Right ventricle myocardium inferior (tissue), 1 donor: ENCODE results near the gene ACAN. TPM values are rescaled to one million over a fixed set of nuclear protein-coding genes. Genes with fewer than 3 reads are reported as not detected.
"Not testable (repeated sequence)": the region's sequence is repeated elsewhere in the genome, so short reads cannot be mapped to it uniquely, and the experiment has no call there.

Experiments used
- ATAC-seq: fragments of 200-7000 bp; cut with Tn5 transposase; one replicate; pipeline ENCODE4 v1.9.1; 2020; ENCODE audit warnings: mild to moderate bottlenecking, moderate library complexity
- DNase-seq: peaks from one replicate; pipeline ENCODE4 v3.0.0; 2021; ENCODE audit errors: missing footprints
- intact Hi-C: fragments of 100-400 bp; cut with DNase I; formaldehyde crosslinking; loops from one replicate; pipeline ENCODE4 v1.11.0; 2022
- total RNA-seq: library from RNA; stranded (reverse); fragmentation: NEBNext Ultra II Directional; extraction: Animal tissue kit (Norgen Biotek cat#: 25700); gene quantifications from one replicate; pipeline ENCODE4 v1.2.1, GENCODE V29; 2021
- donor health status: DM: no; HTN: yes; CAD: no; lungs with severe emphysema.

ACAN gene
- total RNA-seq, 1 donor from 2014 or later, result not detected

GRCh38 chr15:88906551-88906950, 103.3 kb downstream of the ACAN start:
- ATAC-seq (no peak), DNase-seq (no peak)
- intact Hi-C loops, result no loop called here

DNA sequence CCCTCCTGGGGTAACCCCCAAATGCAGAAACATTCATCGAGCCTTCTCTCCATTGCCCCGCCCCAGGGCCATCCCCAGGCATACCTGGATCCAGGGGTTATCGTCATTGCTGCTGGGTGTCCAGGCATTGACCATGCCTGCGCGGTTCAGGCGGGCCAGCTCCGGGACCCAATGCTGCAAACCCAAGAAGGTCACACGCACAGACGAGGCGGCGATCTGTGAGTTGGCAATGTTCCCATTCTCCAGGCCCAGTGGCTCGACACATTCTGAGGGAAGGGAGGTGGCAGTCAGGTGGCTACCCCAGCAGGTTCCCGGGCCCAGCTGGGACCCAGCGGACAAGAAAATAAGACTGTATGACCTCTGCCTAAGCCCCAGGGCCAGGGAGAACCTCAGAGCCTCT, 103.9 kb downstream of the ACAN start:
- DNase-seq, result no peak
- ATAC-seq, result no peak
- intact Hi-C loops, result no loop called here

DNA sequence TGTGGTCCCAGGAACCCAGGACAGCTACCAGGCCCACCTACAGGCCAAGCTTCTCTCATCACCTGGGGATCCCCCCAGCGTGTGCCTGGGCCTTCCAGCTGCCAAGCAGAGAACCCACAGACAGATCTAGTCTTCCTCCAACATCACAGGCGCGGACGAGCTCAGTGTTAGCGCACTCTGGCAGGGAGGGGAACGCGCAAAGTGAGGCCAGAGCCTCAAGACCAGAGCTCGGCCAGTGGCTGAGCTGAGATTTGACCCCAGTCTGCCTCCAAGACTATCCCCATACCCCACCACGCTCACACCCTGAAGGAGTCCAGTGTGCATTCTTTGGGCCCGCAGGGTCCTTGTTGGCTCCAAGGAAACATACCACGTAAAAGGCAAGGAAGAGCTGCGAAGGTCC, 104.9 kb downstream of the ACAN start:
- intact Hi-C loops, result no loop called here
- no peak for ATAC-seq
- DNase-seq, result no peak

- intact Hi-C loops, result no loop called here
- DNase-seq, result no peak
- ATAC-seq, result no peak
Measured at GRCh38 chr15:88908697-88909621, 105.7 kb downstream of the ACAN start.

GRCh38 chr15:88909956-88910831, 107.0 kb downstream of the ACAN start:
- ATAC-seq (peak; percentile 38), DNase-seq (no peak)
- intact Hi-C loops, result no loop called here

- intact Hi-C loops, result loop anchor here (2.0 kb wide), 2 partner anchors 21 to 105 kb away; no protein-coding TSS in a partner anchor
- peak; percentile 35 for ATAC-seq
- DNase-seq, result no peak
Measured at GRCh38 chr15:88911766-88912118, 108.5 kb downstream of the ACAN start.

DNA sequence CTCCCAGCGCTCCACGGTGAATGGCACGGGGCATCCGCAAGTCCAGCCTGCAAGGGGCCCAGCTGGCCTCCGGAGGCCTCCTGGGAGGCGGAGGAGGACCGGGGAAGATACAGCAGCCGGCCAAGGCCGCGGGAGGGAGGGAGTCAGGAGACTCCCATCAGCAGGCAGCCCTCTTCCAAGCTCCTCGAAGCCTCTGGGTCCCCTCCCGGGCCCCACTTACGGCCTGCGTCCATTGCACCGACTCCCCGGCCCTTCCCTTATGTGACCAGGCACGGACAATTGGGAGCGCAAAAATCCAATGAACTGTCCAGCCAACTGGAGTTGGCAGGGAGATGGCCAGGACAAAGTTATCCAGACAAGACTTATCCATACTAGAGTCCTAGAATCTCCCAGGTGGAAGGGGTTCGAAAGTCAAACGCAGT, 109.3 kb downstream of the ACAN start:
- intact Hi-C loops, result loop anchor here (2.0 kb wide), 2 partner anchors 20 to 104 kb away; no protein-coding TSS in a partner anchor
- peak; percentile 37 for ATAC-seq
- DNase-seq, result no peak

GRCh38 chr15:88913017-88913849, 110.0 kb downstream of the ACAN start, which contains the start of gene MFGE8:
TSS of gene MFGE8 (minus strand) at chr15:88913379. CDS start at chr15:88913319, 60 bp downstream.
- peak; percentile 89 for DNase-seq
- ATAC-seq, result peak; percentile 82
- intact Hi-C loops, result loop anchor here (2.0 kb wide), 2 partner anchors 20 to 104 kb away; no protein-coding TSS in a partner anchor

DNA sequence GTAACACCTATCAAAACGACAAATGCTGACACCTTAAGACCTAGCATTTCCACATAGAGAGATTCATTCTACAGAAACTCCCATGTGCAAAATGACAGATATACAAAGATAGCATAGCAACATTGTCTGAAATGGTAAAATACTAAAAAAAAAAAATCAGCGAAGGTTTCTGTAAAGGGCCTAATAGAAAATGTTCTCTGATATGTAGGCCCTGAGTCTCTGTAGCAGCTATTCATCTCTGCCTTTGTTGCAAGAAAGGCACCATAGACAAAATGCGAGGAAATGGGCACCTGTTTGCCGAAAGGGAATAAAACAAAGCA, 110.6 kb downstream of the ACAN start:
- intact Hi-C loops, result loop anchor here (2.0 kb wide), 2 partner anchors 19 to 103 kb away; no protein-coding TSS in a partner anchor

DNA sequence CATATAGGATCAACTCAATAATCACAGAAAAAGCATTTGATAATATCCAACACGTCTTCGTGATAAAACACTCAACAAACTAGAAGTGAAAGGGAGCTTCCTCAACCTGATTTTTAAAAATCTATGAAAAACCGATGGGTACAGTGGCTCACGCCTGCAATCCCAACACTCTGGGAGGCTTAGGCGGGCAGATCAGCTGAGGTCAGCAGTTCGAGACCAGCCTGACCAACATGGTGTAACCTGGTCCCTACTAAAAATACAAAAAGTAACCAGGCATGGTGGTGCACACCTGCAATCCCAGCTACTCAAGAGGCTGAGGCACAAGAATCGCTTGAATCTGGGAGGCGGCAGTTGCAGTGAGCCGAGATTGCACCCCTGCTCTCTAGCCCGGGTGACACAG, 112.1 kb downstream of the ACAN start:
- intact Hi-C loops, result no loop called here
- ATAC-seq (no peak), DNase-seq (no peak)

More for the DNA sequence above, 110.6 kb downstream of the ACAN start:
- ATAC-seq (no peak), DNase-seq (no peak)

GRCh38 chr15:88917760-88918159, 114.5 kb downstream of the ACAN start:
- no peak for ATAC-seq
- intact Hi-C loops, result no loop called here
- no peak for DNase-seq

DNA sequence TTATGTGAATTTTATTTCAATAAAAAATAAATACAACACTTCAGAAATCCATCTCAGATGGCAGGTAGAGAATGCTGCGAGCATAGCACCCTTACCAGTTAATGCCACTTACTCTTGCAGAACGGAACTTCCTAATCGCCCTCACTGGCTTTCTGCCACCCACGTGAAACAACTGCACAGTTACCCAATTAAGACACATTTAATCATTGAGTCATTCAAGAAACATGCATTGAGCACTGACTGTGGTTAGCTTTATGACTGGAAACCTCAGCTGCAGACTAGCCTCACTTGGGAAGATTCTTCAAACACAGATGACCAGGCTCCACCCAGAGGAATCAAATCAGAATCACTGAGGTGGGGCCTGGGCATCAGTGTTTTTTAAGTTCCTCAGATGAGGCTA, 115.5 kb downstream of the ACAN start:
- ATAC-seq (peak; percentile 59), DNase-seq (peak; percentile 70)
- intact Hi-C loops, result no loop called here

DNA sequence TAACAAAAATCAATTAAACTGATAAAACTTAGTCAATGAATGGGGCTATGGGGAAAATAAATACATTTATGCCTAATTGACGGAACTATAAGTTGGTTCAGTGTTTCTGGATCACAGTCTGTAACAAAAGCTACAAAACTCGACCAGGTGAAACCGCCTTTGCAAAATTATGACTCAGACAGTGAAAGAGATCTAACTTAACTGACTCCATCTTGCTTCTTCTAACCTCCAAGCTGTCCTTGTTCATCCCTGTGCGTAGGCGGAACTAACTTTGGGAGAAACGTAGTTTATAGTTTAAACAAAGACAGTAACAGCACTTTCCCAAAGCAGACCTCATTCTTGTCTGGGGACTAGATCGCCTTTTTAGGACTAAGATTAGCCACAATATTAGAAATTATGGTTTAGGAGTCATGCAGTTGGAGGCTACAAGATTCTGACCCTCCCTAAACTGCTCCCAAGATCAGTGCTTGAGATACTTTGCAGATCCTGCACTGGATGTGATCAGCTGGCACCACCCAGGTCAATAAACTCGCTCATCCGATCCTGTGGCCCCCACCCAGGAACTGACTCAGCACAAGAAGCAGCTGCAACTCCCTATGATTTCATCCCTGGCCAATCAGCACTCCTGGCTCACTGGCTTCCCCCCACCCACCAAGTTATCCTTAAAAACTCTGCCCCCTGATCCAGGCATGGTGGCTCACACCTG, 117.1 kb downstream of the ACAN start:
- intact Hi-C loops, result no loop called here
- no peak for ATAC-seq
- no peak for DNase-seq

DNA sequence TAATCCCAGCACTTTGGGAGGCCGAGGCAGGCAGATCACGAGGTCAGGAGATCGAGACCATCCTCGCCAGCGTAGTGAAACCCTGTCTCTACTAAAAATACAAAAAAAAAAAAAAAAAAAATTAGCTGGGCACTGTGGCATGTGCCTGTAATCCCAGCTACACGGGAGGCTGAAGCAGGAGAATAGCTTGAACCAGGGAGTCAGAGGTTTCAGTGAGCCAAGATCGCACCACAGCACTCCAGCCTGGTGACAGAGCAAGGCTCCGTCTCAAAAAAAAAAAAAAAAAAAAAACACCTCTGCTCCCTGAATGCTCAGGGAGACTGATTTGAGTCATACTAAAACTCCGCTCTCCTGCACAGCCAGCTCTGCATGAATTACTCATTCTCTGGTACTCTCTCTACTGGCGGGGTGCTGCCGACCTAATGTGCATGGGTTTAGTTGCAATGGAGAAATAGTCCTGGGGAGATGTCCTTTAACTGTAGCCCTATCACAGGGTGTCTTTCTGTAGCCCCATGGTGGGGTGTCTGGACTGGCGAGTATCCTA, 117.7 kb downstream of the ACAN start:
- ATAC-seq, intact Hi-C loops, DNase-seq: not testable (repeated sequence)
